ENCODE results near the gene CBL.

CBL gene

DNA sequence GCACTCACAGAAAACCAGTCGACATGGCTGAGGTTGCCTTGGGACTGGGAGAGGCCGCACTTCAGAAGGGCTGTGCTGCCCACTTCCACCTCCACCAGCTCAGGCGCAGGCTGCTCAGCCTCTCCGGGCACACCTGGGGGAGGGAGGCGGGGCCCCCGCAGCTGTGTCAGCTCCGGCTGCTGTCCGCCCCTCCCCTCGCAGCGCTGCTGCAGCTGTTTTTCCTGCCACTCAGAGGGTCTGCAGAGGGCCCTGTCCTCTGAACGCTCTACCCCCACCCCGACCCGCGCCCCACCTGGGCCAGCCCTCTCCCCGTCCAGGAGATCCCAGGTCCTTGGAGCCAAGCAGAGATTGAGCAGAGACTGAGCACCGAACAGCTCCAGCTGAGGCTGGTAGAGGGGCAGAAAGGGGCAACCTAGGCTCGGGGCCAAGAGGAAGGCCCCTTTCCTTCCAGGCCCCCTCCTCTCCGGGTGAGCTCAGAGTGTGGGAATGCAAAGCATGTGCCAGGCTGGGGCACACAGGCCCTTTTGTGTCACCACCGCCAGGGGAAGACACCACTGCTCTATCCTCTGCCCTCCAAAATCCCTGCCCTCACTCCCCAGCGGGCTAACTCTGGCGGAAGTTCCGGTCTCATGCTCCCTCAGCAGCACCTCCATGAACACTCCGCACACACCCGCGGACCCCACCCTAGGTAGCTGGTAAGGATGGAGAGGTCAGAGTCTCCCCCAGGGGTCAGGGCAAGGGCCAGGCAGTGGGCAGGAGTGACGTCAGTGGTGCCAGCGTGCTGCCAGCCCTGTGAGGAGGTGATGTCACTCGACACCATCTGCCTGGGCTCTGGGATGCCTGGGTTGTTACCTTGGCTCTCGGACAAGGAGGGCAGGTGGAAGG, 109.2 kb downstream of the CBL start:
- FAIRE-seq, result no peak

DNA sequence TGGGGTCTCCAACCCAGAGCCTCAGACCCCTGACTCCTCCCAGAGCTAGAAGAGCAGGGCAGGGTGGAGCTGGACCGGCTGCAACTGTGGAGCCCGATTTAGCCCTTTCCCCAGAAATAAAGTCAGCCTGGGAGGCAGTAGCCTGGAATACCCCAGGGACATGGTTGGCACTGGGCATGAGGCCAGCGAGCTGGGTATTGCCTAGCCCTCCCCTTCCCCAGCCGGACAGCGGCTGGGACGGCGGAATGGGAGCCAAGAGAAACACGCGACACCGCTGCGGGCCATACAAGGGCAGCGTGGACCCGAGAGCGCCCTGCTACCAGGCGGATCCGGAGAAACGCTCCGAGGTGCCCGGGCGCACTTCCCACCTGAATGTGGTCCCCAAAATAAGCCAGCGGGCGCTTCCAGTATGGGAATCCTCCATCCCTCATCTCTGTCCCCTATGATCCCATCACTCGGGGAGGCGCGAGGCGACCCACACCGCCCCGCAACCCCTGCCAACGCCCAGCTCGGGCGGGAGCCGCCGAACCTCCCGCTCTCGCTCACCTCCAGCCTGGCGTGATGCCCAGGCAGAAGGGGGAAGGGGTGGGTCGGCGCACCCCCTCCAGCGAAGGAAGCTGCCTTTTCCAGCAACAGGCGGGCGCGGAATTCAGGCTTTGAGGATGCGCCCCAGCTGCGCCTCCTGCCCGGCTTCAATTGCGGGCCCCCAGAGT, 110.0 kb downstream of the CBL start:
- FAIRE-seq, result no peak

DNA sequence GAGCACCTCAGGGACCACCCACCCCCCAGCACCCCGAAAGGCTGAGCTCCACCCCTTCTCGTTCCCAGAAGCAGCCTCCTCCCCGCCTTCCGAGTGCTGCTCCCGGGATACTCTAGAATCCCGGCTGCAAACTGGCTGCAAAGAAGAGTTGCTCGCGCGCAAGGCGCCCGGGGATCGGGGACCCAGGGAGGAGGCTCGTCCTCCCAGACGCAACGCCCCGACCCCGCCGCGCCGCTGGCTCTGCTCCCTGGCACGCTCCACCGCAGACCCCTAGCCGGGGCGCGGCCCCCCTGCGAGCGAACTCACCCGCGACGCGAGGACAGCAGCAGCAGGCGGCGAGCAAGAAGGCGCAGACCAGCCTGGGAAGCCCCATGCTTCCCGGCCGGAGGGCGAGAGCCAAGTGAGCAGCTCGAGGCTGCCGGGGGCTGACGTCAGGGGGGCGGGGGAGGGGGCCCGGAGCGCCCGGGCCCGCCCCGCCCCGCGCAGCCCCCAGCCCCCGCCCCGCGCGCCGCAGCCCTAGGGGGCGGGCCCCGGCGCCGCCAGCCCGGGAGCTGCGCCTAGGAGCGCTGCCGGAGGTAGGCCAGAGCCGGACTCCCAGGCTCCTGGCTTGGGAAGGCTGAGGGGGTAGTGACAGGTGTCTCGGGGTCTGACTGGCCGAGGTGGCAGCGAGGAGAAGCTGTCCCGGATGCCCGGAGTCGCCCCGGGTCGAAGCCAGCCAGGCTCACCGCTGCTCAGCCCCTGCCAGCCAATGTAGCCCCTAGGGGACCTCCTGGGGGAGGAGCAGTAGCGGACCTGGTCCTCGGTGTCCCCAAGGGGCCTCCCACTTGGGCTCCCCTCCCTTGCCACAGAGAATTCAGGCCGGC, 110.8 kb downstream of the CBL start, which contains the start of gene MCAM:
Gene MCAM, minus strand, starts transcription at position 402 of the 863 bp plus-strand sequence. Its CDS starts 29 bp downstream, at position 373.
- no peak for FAIRE-seq

DNA sequence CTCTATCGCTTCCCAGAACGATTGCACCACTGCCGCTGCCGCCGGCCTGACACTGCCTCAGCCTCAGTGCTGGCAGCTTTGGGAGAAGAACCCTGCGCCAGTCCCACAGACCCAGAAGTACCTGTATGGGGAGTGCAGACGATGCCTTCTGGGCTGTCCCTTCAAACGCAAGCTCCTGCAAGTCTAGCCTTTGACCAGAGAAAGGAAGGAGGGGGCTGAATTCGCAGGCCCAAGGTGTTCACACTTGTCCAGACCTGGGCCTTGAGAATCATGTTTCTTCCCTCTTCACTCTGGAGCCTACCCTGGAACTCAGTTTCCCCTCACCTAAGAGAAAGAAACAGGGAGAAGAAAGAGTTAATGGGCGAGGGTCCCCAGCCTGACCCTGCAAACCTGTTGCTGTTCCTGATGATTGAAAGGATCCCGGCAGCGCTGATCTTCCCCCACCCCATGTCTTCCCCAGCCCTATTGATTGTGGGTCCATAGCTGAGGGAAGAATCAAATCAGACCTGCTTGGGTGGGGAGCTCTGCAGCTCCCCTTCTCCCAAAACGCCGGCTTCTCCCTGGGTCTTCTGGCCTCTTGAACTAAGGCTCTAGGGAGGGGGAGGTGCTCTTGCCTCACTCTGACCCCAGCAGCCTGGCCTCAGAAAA, 111.6 kb downstream of the CBL start:
- FAIRE-seq, result no peak

DNA sequence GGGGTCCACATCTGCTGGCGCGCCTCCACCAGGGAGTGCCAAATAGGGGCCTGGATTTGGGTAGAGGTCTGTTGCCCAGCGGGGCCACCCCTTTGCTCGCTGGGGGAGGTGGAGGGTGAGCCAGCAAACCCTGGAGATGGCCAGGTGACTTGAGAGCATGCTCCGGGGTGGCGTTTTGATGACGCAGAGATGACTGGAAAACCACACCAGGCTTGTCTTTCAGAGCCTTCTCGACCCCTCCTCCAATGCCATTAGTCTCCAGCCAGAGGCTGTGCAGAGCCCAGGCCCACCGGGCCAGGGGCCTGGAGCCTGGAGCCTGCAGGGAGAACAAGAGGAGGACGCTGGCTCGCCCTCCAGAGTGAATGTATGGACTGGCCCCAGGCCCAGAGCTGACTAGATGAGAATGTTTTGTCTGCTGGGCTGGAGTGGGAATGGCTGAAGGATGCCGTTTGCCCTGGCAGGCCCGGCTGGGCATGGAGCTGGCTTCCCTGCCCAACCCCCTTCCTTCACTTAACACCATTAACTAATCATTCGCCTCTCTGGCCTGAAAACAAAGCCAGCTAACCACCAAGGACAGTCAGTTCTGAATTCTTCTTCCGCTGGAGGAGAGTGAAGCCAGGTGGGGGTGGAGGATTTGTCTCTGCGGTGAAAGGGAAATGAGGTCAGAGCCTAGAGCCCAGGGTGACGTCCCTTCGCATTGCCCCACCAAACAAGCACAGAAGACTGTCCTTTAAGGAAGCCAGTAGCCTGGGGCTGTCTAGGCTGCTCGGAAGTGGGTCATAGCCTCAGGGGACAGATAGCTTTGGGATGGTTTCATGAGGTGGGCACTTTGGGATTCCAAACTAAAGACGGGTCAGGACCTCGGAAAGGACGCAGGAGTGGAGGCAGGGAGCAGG, 112.3 kb downstream of the CBL start:
- FAIRE-seq, result no peak

DNA sequence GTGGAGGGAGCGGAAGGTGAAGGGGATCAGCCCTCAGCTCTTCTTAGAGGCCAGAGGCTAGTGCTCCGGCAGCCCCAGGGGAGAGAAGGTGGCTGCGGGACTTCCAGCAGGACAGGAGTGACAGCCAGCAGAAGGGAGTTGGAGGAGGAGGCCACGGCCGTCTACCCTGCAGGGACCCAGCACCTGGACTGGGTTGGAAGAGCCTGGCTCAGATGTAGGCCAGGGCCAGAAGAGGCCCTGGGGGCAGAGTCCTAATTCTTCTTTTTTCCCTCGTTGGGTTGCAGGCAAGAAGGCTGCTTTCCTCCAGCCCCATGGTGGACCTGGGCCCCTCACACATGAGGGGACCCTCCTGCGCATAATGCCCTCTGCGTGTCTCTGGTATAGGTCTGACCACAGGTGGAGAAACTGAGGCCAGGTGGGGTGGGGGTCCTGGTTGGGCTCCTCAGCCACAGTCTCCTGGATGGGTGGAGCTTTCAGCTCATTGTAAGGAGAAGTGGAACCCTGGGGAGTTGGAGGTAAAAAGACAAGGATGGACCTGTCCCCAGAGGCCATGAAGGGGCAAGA, 113.1 kb downstream of the CBL start:
- no peak for FAIRE-seq

DNA sequence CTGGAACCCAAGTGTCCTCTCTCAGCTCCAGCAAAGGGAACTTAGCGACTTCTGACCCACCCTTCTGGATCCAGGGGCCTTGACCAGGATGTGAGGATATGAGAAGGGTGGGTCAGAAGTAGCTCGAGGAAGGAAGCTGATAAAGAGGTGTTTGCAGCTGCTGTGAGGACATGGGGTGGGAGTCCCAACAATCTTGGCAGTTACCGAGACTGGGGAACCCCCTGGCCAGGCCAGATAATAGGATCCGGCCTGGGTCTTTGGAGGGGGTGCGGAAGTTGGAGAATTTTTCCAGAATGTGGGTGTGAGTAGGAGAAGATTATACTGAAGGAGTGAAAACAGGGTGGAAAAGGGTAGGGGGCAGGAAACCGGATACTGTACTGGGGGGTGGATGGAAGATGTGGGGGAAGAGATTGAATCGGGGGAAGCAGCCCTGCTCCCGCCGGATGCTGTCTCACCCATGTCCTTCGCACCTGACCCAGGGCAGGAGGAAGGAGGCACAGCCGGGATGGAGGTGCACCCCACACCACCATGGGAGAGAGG, 113.6 kb downstream of the CBL start:
- no peak for FAIRE-seq

DNA sequence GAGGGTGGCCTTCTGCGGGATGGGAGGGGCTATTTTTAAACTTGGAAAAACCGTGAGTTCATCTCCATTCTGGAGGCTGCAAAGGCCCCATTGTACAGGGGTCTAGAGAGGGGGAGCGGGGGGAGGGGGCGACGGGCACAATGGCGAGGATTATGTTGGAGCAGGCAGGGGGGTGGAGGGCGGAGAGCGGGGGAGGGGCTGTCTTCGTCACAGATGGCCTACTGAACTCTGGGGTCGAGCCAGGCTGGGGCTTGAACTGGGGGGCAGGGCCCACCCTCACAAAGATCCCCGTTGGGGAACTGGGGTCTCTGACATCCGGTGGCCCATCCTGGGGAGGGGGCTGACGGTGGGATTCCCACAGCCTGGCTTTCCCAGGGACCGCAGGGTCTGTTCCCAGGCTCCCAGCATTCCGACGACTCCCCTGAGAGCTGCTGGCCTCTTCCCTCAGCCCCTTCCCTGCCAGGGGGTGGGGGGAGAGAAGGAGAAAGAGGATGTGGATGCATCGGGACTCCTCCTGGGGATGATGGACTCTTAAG, 114.2 kb downstream of the CBL start:
- no peak for FAIRE-seq

DNA sequence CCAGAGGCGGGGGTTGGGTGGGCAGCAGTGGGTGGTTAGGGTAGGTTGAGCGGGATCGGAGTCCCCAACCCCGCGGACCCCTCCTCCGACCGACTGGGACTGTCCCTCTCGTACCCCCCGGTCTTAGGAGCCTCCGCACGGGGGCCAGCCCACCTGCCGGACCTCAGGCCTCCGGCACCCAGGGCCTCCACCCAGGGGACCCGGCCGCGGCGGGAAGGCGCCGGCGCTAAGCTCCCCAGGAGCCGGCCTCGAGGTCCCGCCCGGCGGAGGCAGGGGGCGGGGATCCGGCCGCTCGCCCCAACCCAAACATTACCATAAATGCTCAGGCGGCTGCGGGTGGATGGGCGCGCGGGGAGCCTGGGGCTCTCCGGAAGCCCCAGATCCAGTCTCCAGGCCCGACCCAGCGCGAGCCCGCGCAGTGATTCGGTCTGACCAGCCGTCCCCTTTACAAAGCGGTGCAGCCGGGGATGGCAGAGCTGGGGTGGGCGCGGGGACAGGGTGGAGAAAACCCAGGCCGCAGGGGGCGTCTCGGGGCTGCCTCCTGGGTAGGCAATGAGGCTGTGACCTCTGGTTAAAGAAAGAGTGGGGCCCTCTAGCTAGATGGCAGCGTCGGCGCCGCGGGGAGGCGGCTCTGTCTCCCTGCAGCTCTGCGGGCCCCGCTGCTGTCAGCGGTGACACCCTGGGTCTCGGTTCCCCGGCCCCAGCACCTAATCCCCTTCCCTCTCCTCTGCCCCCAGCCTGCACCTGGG, 114.8 kb downstream of the CBL start:
- no peak for FAIRE-seq

DNA sequence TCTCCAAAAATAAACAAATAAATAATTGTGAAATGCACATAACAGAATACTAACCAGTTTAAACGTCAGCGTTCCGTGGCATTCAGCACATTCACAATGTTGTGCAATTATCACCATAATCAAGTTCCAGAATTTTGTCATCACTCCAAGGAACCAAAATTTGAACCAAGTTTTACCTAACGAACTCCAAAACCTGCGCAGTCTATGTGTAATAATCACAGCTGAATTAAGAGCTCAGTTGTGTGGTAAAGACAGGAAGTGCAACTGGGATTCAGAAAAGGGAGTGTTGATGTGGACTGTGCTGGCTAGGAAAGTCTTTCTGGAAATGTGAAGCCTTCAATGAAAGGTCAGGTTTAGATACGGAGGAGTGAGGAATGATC, 116.2 kb downstream of the CBL start:
- no peak for FAIRE-seq

DNA sequence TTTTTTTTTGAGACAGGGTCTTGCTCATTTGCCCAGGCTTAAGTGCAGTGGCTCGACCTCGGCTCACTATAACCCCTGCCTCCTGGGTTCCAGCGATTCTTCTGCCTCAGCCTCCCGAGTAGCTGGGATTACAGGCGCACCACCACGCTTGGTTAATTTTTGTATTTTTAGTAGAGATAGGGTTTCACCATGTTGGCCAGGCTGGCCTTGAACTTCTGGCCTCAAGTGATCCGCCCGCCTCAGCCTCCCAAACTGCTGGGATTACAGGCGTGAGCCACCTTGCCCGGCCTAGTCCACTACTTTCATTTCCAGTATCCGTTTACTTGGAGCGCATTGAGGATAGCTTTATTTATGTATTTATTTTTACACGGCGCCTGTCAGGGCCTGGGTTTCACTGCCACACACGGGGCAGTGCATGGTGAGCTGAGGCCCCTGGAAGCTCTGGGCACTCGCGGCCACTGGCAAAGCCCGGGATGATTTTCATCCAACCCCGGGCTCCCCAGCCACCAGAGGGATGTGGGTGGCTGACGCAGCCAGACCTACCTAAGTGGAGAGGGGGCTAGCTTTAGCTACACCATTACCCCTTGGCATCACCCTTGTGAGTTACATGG, 116.9 kb downstream of the CBL start:
- FAIRE-seq, result no peak

DNA sequence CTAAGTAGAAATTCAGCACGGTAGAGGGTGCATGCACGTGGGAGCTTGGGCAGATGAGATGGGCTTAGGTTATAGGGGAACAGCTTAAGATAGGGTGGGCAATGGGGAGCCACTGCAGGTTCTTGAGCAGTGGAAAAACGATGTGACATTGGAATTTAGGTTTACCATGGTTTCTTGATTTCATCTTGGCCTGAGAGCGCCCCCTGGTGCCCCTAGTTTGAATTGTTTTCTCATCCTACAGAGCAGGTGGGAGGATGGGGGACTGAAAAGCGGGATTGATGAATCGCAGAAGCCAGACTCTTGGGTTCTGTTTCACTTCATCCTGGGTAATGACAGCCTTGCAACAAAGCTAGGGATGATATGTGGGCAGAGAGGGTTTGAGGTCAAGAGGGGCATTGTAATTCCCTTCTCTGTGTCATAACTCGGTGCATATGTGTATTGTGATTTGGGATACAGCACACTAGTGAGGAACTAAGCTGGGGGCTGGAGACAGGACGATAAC, 117.4 kb downstream of the CBL start:
- no peak for FAIRE-seq

DNA sequence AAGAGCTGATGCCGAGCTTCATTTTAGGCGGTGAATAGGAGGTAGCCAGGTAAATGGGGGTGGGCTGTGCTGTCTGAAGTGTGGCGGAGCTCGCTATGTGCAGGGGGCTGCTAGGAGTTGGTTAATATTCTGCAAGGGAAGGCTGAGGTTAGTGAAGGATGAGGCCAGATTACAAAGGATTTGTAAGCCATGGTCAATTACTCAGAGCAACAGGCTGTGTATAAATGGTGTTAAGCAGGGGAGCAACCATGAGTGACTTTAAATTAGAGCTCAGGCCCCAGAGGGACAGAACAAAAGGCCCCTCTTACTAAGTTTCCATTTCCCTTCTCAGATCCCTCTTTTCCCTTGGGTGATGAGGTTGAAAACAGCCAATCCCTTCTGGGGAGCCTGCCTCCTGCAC, 118.0 kb downstream of the CBL start:
- FAIRE-seq, result no peak

DNA sequence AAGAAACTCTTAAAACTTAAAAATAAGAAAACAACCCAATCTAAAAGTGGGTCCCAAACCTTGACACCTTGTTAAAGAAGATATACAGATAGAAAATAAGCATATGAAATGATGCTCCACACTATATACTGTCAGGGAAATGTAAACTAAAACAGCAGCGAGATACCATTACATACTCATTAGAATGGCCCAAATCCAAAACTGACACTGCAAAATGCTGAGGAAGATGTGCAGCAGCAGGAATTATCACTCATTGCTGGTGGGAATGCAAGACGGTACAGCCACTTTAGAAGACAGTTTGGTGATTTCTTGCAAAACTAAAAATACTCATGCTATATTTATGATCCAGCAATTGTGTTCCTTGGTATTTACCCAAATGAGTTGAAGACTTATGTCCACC, 123.2 kb downstream of the CBL start:
- no peak for FAIRE-seq

DNA sequence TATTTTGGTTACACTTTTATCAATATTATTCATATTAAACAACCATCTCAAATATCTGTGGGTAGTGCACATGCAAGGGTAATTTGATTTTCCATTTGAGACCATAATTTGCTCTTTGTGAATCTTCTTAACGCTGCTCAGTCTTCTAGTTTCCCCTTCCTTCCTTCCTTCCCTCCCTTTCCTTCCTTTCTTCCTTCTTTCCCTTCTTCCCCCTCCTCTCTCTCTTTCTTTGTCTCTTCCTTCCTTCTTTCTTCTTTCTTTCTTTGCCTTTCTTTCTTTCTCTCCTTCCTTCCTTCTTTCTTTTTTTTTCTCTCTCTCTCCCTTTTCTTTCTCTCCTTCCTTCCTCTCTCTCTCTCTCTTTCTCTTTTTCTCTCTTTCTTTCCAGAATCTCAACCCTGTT, 124.1 kb downstream of the CBL start:
- FAIRE-seq, result no peak

DNA sequence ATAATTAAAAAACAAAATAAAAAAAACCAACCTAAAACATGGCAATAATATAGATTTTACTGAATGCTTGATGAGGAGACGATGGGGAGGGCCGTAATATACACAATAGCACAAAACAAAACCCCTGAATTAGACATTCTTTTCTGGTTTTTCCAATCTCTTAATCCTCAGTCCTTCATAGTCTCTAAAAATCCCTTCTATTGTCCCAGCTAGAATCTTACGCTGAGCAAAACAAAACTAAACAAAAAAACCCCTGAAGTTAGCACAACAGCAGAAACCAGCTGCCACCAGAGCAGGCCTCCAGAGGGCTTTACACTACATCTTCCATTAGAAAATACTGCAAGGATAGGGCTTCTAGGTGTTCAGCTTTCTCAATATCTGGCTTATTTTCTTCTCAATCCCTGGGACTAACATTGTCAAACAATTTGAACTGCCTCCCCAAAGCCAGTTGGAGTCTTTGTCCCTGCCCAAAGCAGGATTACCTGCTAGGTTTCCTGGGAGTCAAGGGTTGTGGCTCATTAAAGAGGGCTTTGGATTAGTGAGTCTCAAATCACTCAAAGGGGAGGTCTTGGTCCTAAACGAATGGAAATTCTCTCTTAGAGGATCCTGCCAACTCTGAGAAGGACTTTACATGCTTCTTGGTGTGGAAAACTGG, 126.1 kb downstream of the CBL start:
- no peak for FAIRE-seq

DNA sequence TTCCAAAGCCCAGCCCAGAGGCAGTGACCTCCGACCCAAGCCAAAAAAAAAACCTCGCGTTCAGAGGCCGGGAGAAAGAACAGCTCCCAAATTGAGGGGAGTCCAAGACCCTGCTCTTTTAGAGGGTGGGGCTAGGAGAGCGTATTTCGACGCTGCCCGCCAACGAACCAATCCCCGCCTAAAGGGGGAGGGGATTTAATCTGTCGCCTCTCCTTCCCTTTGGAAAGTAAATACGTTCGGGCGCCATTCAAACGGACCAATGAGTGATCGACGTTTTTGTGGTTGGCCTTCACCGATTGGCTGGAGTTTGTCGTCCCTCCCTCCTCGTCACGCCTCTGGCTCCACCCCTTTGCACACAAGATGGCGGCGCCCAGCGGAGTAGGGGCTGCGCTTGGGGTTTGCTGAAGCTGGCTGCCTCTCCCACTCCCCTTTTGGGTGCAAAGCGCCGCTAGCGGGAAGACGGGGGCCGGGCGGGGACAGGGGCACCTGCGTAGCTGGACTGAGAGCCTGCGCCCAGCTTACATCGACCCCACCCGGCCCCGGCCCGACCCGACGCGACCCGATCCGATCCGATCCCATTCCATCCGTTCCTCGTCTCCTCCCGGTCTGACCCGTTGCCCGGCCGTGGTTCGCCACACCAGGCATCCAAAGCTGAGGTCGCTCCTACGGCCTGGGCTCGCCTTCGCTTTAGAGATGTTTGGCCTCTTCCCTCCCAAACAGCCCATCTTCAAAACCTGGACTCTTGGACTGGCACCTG, 128.2 kb downstream of the CBL start, which contains the start of gene RNF26:
Gene RNF26, plus strand, starts transcription at position 354 of the 757 bp plus-strand sequence. CDS start 596 bp downstream, outside the sequence.
- FAIRE-seq, result peak; percentile 98
